Heart left ventricle (tissue), 13 donors: Measurements from ENCODE around the gene SPSB1.

Experiments
- CTCF ChIP-seq, 12 donors: fragments of 200-600 bp; sonication (generic) in 4 of 12; IDR thresholded peaks; one replicate each; pipeline versions ENCODE4 v1.5.0 to v1.8.0; 2018 to 2022; ENCODE audit warnings: antibody characterized with exemption in 12 of 12, mild to moderate bottlenecking in 5 of 12
- POLR2A ChIP-seq, 2 donors: fragments of 450-650 bp; IDR thresholded peaks; one replicate each; pipeline ENCODE4 v1.6.1; 2017; ENCODE audit warnings: antibody characterized with exemption in 2 of 2, mild to moderate bottlenecking in 2 of 2, moderate library complexity in 2 of 2
- donor health status: ischemic (EF 13 %, LVEDD 7.1; RV severe dilation, severe dysfunction).
- donor health status: DM: no; HTN: yes; CAD: no.
- donor health status: DM: no; HTN: no; CAD: no.
- donor health status: ischemic (EF 25% LVEDD 6.9; RV normal size, moderate dysfunction).
- donor health status: ischemic (EF 25% LVEDD 5.7; RV mildly dilated, moderate dysfunction).
- donor health status: ischemic (EF 35%, LVEDD 5.7; RV mildly dilated, moderate dysfunction).
- donor health status: nonischemic (EF 11% LVEDD 7.7; RV severe dilation, severe dysfunction).
- donor health status: DM: yes; HTN: yes; CAD: no.
- donor health status: PGD.
- donor health status: ischemic (EF 29% LVEDD 5.4; RV normal size, mild dysfunction).
- donor health status: nonischemic (EF 23%, LVEDD 6.1; RV moderate dilation, normal function).

GRCh38 chr1:9247894-9248293 lies 44.8 kb upstream of the SPSB1 start:
- TF ChIP-seq POLR2A (IDR thresholded peaks at IDR 0.05), result no peak
- no peak for TF ChIP-seq CTCF (IDR thresholded peaks at IDR 0.05)
